ENCODE measurements around the gene LRRC63.

The LRRC63 gene

GRCh38 chr13:46315036-46315435 is 103.3 kb downstream of the LRRC63 start:
- no peak for DNase-seq

GRCh38 chr13:46315491-46316075 is 103.9 kb downstream of the LRRC63 start:
- DNase-seq, result no peak

GRCh38 chr13:46317120-46317519 is 105.4 kb downstream of the LRRC63 start:
- DNase-seq, result no peak

GRCh38 chr13:46318986-46319385 is 107.3 kb downstream of the LRRC63 start:
- no peak for DNase-seq

GRCh38 chr13:46320406-46320805 is 108.7 kb downstream of the LRRC63 start:
- DNase-seq, result no peak

- DNase-seq, result no peak
These were observed 109.1 kb downstream of the LRRC63 start for GRCh38 chr13:46320821-46321220.

GRCh38 chr13:46321494-46322225 is 109.9 kb downstream of the LRRC63 start:
- DNase-seq, result no peak

- no peak for DNase-seq
These were observed 113.2 kb downstream of the LRRC63 start for GRCh38 chr13:46324976-46325375.

All from GOT3 (cell line).